CD4-positive, alpha-beta memory T cell (primary cell): ENCODE data around the gene CTNNA2. TPM values are rescaled to one million over a fixed set of nuclear protein-coding genes. Genes with fewer than 3 reads are reported as not detected.

Experiments used
- CTCF ChIA-PET: fragments of 350-600 bp; sonication (Branson Sonifier 250); formaldehyde crosslinking; loops from one replicate; lab custom pipeline; 2021; ENCODE audit warnings: inconsistent platforms; ENCODE audit not compliant: partially characterized antibody; lab: Charles Lee
- POLR2A ChIA-PET: fragments of 350-600 bp; sonication (Branson Sonifier 250); formaldehyde crosslinking; loops from one replicate; lab custom pipeline; 2021; ENCODE audit not compliant: partially characterized antibody; lab: Charles Lee
- DNase-seq, 5 donors: peaks; one replicate each; pipeline versions ENCODE4 v3.0.0 to v3.0.0-alpha.2; 2020 to 2022; ENCODE audit warnings: mixed read lengths in 1 of 5
- H3K27ac ChIP-seq: one replicate; pipeline ENCODE4 v1.7.0; 2013; ENCODE audit warnings: low read depth, low read length
- H3K27me3 ChIP-seq: 2 replicates; pipeline ENCODE4 v1.7.0; 2013; ENCODE audit warnings: mild to moderate bottlenecking, low read length, moderate library complexity; ENCODE audit not compliant: insufficient read depth
- H3K36me3 ChIP-seq: 2 replicates; pipeline ENCODE4 v1.7.0; 2013; ENCODE audit warnings: mild to moderate bottlenecking, low read length, moderate library complexity; ENCODE audit not compliant: insufficient read depth
- H3K4me1 ChIP-seq: 2 replicates; pipeline ENCODE4 v1.7.0; 2013; ENCODE audit warnings: mild to moderate bottlenecking, low read length, moderate library complexity; ENCODE audit not compliant: insufficient read depth
- H3K4me3 ChIP-seq, 2 donors: one replicate each; pipeline ENCODE4 v1.7.0; 2013; ENCODE audit warnings: low read length in 2 of 2, mild to moderate bottlenecking in 1 of 2
- H3K9me3 ChIP-seq, 2 donors: one replicate each; pipeline ENCODE4 v1.7.0; 2013; ENCODE audit warnings: low read length in 2 of 2, control low read depth in 1 of 2; ENCODE audit not compliant: control insufficient read depth in 1 of 2
- H3K27ac Mint-ChIP-seq, 7 donors: one replicate each; pipeline ENCODE4 v1.8.0; 2020 to 2021; ENCODE audit warnings: mixed read lengths in 7 of 7, mild to moderate bottlenecking in 6 of 7, inconsistent platforms in 3 of 7, moderate library complexity in 3 of 7
- H3K27me3 Mint-ChIP-seq, 2 donors: one replicate each; pipeline ENCODE4 v1.8.0; 2020 to 2021; ENCODE audit warnings: mixed read lengths in 2 of 2
- H3K36me3 Mint-ChIP-seq, 2 donors: one replicate each; pipeline ENCODE4 v1.8.0; 2020 to 2021; ENCODE audit warnings: mixed read lengths in 2 of 2, inconsistent platforms in 1 of 2, mild to moderate bottlenecking in 1 of 2
- H3K4me1 Mint-ChIP-seq, 4 donors: one replicate each; pipeline ENCODE4 v1.8.0; 2020 to 2021; ENCODE audit warnings: mixed read lengths in 4 of 4, mild to moderate bottlenecking in 1 of 4
- H3K4me3 Mint-ChIP-seq, 8 donors: one replicate each; pipeline ENCODE4 v1.8.0; 2020 to 2021; ENCODE audit warnings: mixed read lengths in 8 of 8, mild to moderate bottlenecking in 7 of 8, moderate library complexity in 6 of 8, inconsistent platforms in 3 of 8
- H3K9me3 Mint-ChIP-seq, 8 donors: one replicate each; pipeline ENCODE4 v1.8.0; 2020 to 2021; ENCODE audit warnings: mixed read lengths in 8 of 8, mild to moderate bottlenecking in 5 of 8, inconsistent platforms in 3 of 8, moderate library complexity in 1 of 8
- intact Hi-C: fragments of 100-400 bp; cut with micrococcal nuclease; formaldehyde crosslinking; loops from one replicate; pipeline ENCODE4 v1.15.1; 2023
- polyA plus RNA-seq, 2 donors: library from polyadenylated mRNA; unstranded; fragments of 300-500 nt; fragmentation: Illumina TruSeq; gene quantifications; one replicate each; pipeline ENCODE4 v1.2.3, GENCODE V29; 2021
- total RNA-seq, 2 experiments: library from RNA; stranded (reverse); gene quantifications; one replicate each; pipeline ENCODE4 v1.2.3, GENCODE V29; 2021

Gene CTNNA2
- total and polyA plus RNA-seq, 4 experiments from 2014 or later, result not detected

GRCh38 chr2:80363791-80364349, 851.0 kb downstream of the CTNNA2 start:
- H3K9me3 ChIP-seq, result no peaks in the 10 kb centered on the region
- H3K36me3 ChIP-seq, result no peaks in the 10 kb centered on the region
- DNase-seq, result no peak
- CTCF ChIA-PET, result no interaction called here
- peaks cover 0 to 11% (median 5%) of the 10 kb centered on the region in 8 donors for H3K9me3 Mint-ChIP-seq
- POLR2A ChIA-PET, result no interaction called here
- H3K27ac ChIP-seq, result no peak overlapping the region
- no peaks in the 10 kb centered on the region for H3K4me1 ChIP-seq
- intact Hi-C loops, result no loop called here
- H3K36me3 Mint-ChIP-seq, result no peaks in the 10 kb centered on the region
- H3K27me3 Mint-ChIP-seq, result no peaks in the 10 kb centered on the region
- no peaks in the 10 kb centered on the region for H3K27me3 ChIP-seq
- H3K27ac Mint-ChIP-seq, result no peak overlapping the region
- no peak overlapping the region for H3K4me3 ChIP-seq
- H3K4me3 Mint-ChIP-seq, result no peak overlapping the region
- no peaks in the 10 kb centered on the region for H3K4me1 Mint-ChIP-seq

- no peaks in the 10 kb centered on the region for H3K9me3 ChIP-seq
- no peak for DNase-seq
- intact Hi-C loops, result no loop called here
- peaks cover 2 to 10% (median 5%) of the 10 kb centered on the region in 8 donors for H3K9me3 Mint-ChIP-seq
- no peaks in the 10 kb centered on the region for H3K36me3 ChIP-seq
- ChIA-PET POLR2A (no interaction called here), CTCF (no interaction called here)
- H3K4me1 ChIP-seq, result no peaks in the 10 kb centered on the region
- H3K27me3 Mint-ChIP-seq, result no peaks in the 10 kb centered on the region
- H3K27me3 ChIP-seq, result no peaks in the 10 kb centered on the region
- H3K4me3 Mint-ChIP-seq, result no peak overlapping the region
- no peaks in the 10 kb centered on the region for H3K36me3 Mint-ChIP-seq
- H3K4me3 ChIP-seq, result no peak overlapping the region
- no peaks in the 10 kb centered on the region for H3K4me1 Mint-ChIP-seq
- H3K27ac ChIP-seq, result no peak overlapping the region
- no peak overlapping the region for H3K27ac Mint-ChIP-seq
Measured at GRCh38 chr2:80364524-80365212, 851.8 kb downstream of the CTNNA2 start.

GRCh38 chr2:80365762-80366161, 852.9 kb downstream of the CTNNA2 start:
- DNase-seq, result no peak
- H3K27ac Mint-ChIP-seq, result no peak overlapping the region
- H3K4me1 ChIP-seq, result no peaks in the 10 kb centered on the region
- H3K4me3 ChIP-seq, result no peak overlapping the region
- H3K9me3 ChIP-seq, result no peaks in the 10 kb centered on the region
- no peaks in the 10 kb centered on the region for H3K36me3 Mint-ChIP-seq
- H3K4me1 Mint-ChIP-seq, result no peaks in the 10 kb centered on the region
- ChIA-PET POLR2A (no interaction called here), CTCF (no interaction called here)
- H3K9me3 Mint-ChIP-seq, result peaks cover 3 to 17% (median 6%) of the 10 kb centered on the region in 8 donors
- H3K36me3 ChIP-seq, result no peaks in the 10 kb centered on the region
- no peak overlapping the region for H3K27ac ChIP-seq
- H3K27me3 ChIP-seq, result no peaks in the 10 kb centered on the region
- H3K27me3 Mint-ChIP-seq, result no peaks in the 10 kb centered on the region
- H3K4me3 Mint-ChIP-seq, result no peak overlapping the region
- intact Hi-C loops, result no loop called here

- ChIA-PET POLR2A (no interaction called here), CTCF (no interaction called here)
- Histone ChIP-seq H3K36me3 (no peaks in the 10 kb centered on the region), H3K9me3 (no peaks in the 10 kb centered on the region), H3K4me3 (no peak overlapping the region), H3K27me3 (no peaks in the 10 kb centered on the region), H3K4me1 (no peaks in the 10 kb centered on the region), H3K27ac (no peak overlapping the region)
- peaks cover 3 to 21% (median 8%) of the 10 kb centered on the region in 8 donors for H3K9me3 Mint-ChIP-seq
- no peak overlapping the region for H3K4me3 Mint-ChIP-seq
- H3K4me1 Mint-ChIP-seq, result no peaks in the 10 kb centered on the region
- H3K27ac Mint-ChIP-seq, result no peak overlapping the region
- intact Hi-C loops, result no loop called here
- DNase-seq, result no peak
- no peaks in the 10 kb centered on the region for H3K36me3 Mint-ChIP-seq
- no peaks in the 10 kb centered on the region for H3K27me3 Mint-ChIP-seq
Measured at GRCh38 chr2:80370375-80371009, 857.6 kb downstream of the CTNNA2 start.

- POLR2A ChIA-PET, result no interaction called here
- H3K36me3 ChIP-seq, result no peaks in the 10 kb centered on the region
Measured at GRCh38 chr2:80374105-80374504, 861.3 kb downstream of the CTNNA2 start.

DNA sequence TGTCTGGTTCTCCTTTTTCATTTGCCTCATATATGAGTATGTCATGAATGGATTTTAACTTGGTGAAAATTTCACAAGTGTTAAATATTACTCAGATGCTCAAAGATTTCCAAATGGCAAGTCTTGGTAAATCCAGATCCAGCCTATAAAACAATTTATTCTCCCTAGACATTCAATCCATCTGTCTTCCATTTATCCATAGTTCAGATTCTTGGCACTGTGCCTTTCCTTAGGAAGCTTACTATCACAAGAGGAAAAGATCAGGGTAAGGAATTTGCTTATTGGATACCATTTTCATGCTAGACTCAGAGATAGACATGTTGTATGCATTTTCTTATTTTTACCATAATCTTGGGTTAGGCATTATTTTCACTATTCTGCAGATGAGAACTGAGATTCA, 864.2 kb downstream of the CTNNA2 start:
- DNase-seq, result no peak
- Histone ChIP-seq H3K4me1 (no peaks in the 10 kb centered on the region), H3K36me3 (no peaks in the 10 kb centered on the region), H3K4me3 (no peak overlapping the region), H3K27ac (no peak overlapping the region), H3K9me3 (no peaks in the 10 kb centered on the region), H3K27me3 (no peaks in the 10 kb centered on the region)
- Mint-ChIP-seq H3K27me3 (no peaks in the 10 kb centered on the region), H3K9me3 (peaks cover 0 to 18% (median 7%) of the 10 kb centered on the region in 8 donors), H3K4me3 (no peak overlapping the region), H3K27ac (no peak overlapping the region), H3K36me3 (no peaks in the 10 kb centered on the region), H3K4me1 (no peaks in the 10 kb centered on the region)
- intact Hi-C loops, result no loop called here
- CTCF ChIA-PET, result no interaction called here
- POLR2A ChIA-PET, result no interaction called here

More at GRCh38 chr2:80374105-80374504, 861.3 kb downstream of the CTNNA2 start:
- no peaks in the 10 kb centered on the region for H3K27me3 ChIP-seq
- no peak overlapping the region for H3K27ac ChIP-seq
- H3K27ac Mint-ChIP-seq, result no peak overlapping the region
- H3K4me3 Mint-ChIP-seq, result no peak overlapping the region
- no peaks in the 10 kb centered on the region for H3K36me3 Mint-ChIP-seq
- no peaks in the 10 kb centered on the region for H3K4me1 Mint-ChIP-seq
- no peaks in the 10 kb centered on the region for H3K9me3 ChIP-seq
- H3K27me3 Mint-ChIP-seq, result no peaks in the 10 kb centered on the region
- intact Hi-C loops, result no loop called here
- H3K4me1 ChIP-seq, result no peaks in the 10 kb centered on the region
- peaks cover 6 to 15% (median 12%) of the 10 kb centered on the region in 8 donors for H3K9me3 Mint-ChIP-seq
- DNase-seq, result no peak
- H3K4me3 ChIP-seq, result no peak overlapping the region
- CTCF ChIA-PET, result no interaction called here

DNA sequence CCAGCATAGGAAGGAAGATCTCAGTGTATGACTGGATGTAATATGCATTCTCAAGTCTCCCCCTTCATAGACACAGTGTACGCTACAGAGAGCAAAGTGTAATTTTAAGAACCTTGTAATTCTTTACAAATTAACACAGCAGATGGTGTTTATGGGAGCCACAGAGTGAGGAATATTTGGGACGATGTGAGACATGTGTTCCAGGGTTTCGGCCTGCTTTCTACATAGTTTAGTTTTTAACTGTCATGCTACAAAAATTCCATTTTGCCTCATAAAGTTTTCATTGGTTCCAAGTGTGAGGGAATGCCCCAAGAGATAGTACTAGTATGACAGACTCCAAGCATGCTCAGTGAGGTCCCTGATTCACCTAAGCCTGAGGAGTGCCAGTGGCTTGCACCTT, 867.9 kb downstream of the CTNNA2 start:
- Histone ChIP-seq H3K27ac (no peak overlapping the region), H3K9me3 (no peaks in the 10 kb centered on the region), H3K4me3 (no peak overlapping the region), H3K4me1 (no peaks in the 10 kb centered on the region), H3K36me3 (no peaks in the 10 kb centered on the region), H3K27me3 (no peaks in the 10 kb centered on the region)
- Mint-ChIP-seq H3K4me1 (no peaks in the 10 kb centered on the region), H3K27ac (no peak overlapping the region), H3K36me3 (no peaks in the 10 kb centered on the region), H3K27me3 (no peaks in the 10 kb centered on the region), H3K9me3 (peaks cover 2 to 21% (median 11%) of the 10 kb centered on the region in 8 donors), H3K4me3 (no peak overlapping the region)
- POLR2A ChIA-PET, result no interaction called here
- CTCF ChIA-PET, result no interaction called here
- intact Hi-C loops, result no loop called here
- no peak for DNase-seq
